ENCODE measurements around the gene HNMT. TPM values are rescaled to one million over a fixed set of nuclear protein-coding genes. Genes with fewer than 3 reads are reported as not detected.
A peak's percentile ranks its signal among the peaks of the same experiment; 100 is the strongest.

Gene HNMT
- total RNA-seq, 4 donors from 2014 or later = 21.5 to 122 (median 60.4) TPM

- no peak overlapping the region for H3K4me3 ChIP-seq
- intact Hi-C loops (cut with DNase I; ENCODE audit: low total_unique reads) = no loop called here
- H3K36me3 ChIP-seq = no peaks in the 10 kb centered on the region
- DNase-seq = no peak
- no peaks in the 10 kb centered on the region for H3K9me3 ChIP-seq
- H3K27me3 ChIP-seq = no peaks in the 10 kb centered on the region
- TF ChIP-seq POLR2A (IDR thresholded peaks at IDR 0.05) = no peak
- no peak for TF ChIP-seq CTCF (IDR thresholded peaks at IDR 0.05)
- no peaks in the 10 kb centered on the region for H3K4me1 ChIP-seq
- H3K27ac ChIP-seq = no peak overlapping the region
Measured at GRCh38 chr2:138059487-138060300, 95.4 kb downstream of the HNMT start.

- Histone ChIP-seq H3K27ac (no peak overlapping the region), H3K4me1 (no peaks in the 10 kb centered on the region), H3K27me3 (no peaks in the 10 kb centered on the region), H3K9me3 (no peaks in the 10 kb centered on the region), H3K4me3 (no peak overlapping the region), H3K36me3 (no peaks in the 10 kb centered on the region)
- intact Hi-C loops (cut with DNase I; ENCODE audit: low total_unique reads) = no loop called here
- DNase-seq = peak; percentile 17 to 29
- TF ChIP-seq POLR2A (IDR thresholded peaks at IDR 0.05) (no peak), CTCF (IDR thresholded peaks at IDR 0.05) (no peak)
Measured at GRCh38 chr2:138060301-138060635, 96.0 kb downstream of the HNMT start.

GRCh38 chr2:138061961-138062360 is 97.7 kb downstream of the HNMT start:
- no peak overlapping the region for H3K27ac ChIP-seq
- no peaks in the 10 kb centered on the region for H3K9me3 ChIP-seq
- DNase-seq = no peak
- H3K4me1 ChIP-seq = no peaks in the 10 kb centered on the region
- no peak overlapping the region for H3K4me3 ChIP-seq
- H3K27me3 ChIP-seq = no peaks in the 10 kb centered on the region
- intact Hi-C loops (cut with DNase I; ENCODE audit: low total_unique reads) = no loop called here
- H3K36me3 ChIP-seq = no peaks in the 10 kb centered on the region
- no peak for TF ChIP-seq CTCF (IDR thresholded peaks at IDR 0.05)
- TF ChIP-seq POLR2A (IDR thresholded peaks at IDR 0.05) = no peak

- Histone ChIP-seq H3K4me1 (no peaks in the 10 kb centered on the region), H3K27me3 (no peaks in the 10 kb centered on the region), H3K4me3 (no peak overlapping the region), H3K9me3 (no peaks in the 10 kb centered on the region), H3K27ac (no peak overlapping the region), H3K36me3 (no peaks in the 10 kb centered on the region)
- no peak for TF ChIP-seq CTCF (IDR thresholded peaks at IDR 0.05)
- TF ChIP-seq POLR2A (IDR thresholded peaks at IDR 0.05) = no peak
- intact Hi-C loops (cut with DNase I; ENCODE audit: low total_unique reads) = no loop called here
- no peak for DNase-seq
Measured at GRCh38 chr2:138063181-138063580, 98.9 kb downstream of the HNMT start.
